GM23248 (cell line): ENCODE results near the gene RAMP3. TPM values are rescaled to one million over a fixed set of nuclear protein-coding genes. Genes with fewer than 3 reads are reported as not detected.

Source experiments
- DNase-seq: peaks from one replicate; pipeline ENCODE4 v3.0.0-alpha.2; 2015
- H2AFZ ChIP-seq: fragments of 200-600 bp; sonication (generic); 2 replicates; pipeline ENCODE4 v1.6.1; 2016; ENCODE audit warnings: antibody characterized with exemption
- H3F3A ChIP-seq: fragments of 200-600 bp; sonication (generic); 2 replicates; pipeline ENCODE4 v1.6.1; 2016; ENCODE audit warnings: mild to moderate bottlenecking, antibody characterized with exemption, mixed run types; ENCODE audit not compliant: insufficient read depth
- H3K27ac ChIP-seq: fragments of 200-600 bp; sonication (generic); 2 replicates; pipeline ENCODE4 v1.5.1; 2016; ENCODE audit warnings: mild to moderate bottlenecking
- H3K27me3 ChIP-seq: fragments of 200-600 bp; sonication (generic); replicated peaks from 2 replicates; pipeline ENCODE4 v1.6.1; 2016; ENCODE audit warnings: mild to moderate bottlenecking; ENCODE audit not compliant: insufficient read depth
- H3K36me3 ChIP-seq: fragments of 200-600 bp; sonication (generic); 2 replicates; pipeline ENCODE4 v1.6.1; 2016; ENCODE audit warnings: low read depth, mild to moderate bottlenecking
- H3K4me1 ChIP-seq: fragments of 200-600 bp; sonication (generic); 2 replicates; pipeline ENCODE4 v1.6.1; 2016; ENCODE audit warnings: mild to moderate bottlenecking; ENCODE audit not compliant: insufficient read depth
- H3K4me2 ChIP-seq: fragments of 200-600 bp; sonication (generic); one replicate; pipeline ENCODE4 v1.6.1; 2016; ENCODE audit warnings: mild to moderate bottlenecking; ENCODE audit not compliant: unreplicated experiment
- H3K4me3 ChIP-seq: fragments of 200-600 bp; sonication (generic); 2 replicates; pipeline ENCODE4 v1.5.1; 2016; ENCODE audit warnings: mild to moderate bottlenecking
- H3K79me2 ChIP-seq: fragments of 200-600 bp; sonication (generic); 2 replicates; pipeline ENCODE4 v1.6.1; 2016; ENCODE audit warnings: mild to moderate bottlenecking; ENCODE audit not compliant: insufficient read depth
- H3K9ac ChIP-seq: fragments of 200-600 bp; sonication (generic); 2 replicates; pipeline ENCODE4 v1.6.1; 2016; ENCODE audit warnings: mild to moderate bottlenecking
- H3K9me2 ChIP-seq: fragments of 200-600 bp; sonication (generic); 2 replicates; pipeline ENCODE4 v1.6.1; 2016; ENCODE audit warnings: mixed run types, mild to moderate bottlenecking, moderate library complexity; ENCODE audit not compliant: insufficient read depth
- H3K9me3 ChIP-seq: fragments of 200-600 bp; sonication (generic); one replicate; pipeline ENCODE4 v1.6.1; 2017; ENCODE audit warnings: low read depth
- H4K20me1 ChIP-seq: fragments of 200-600 bp; sonication (generic); 2 replicates; pipeline ENCODE4 v1.6.0; 2016; ENCODE audit not compliant: insufficient read depth
- EZH2 ChIP-seq: fragments of 200-600 bp; sonication (generic); IDR thresholded peaks from 2 replicates; pipeline ENCODE4 v1.6.1; 2018; ENCODE audit warnings: antibody characterized with exemption, mild to moderate bottlenecking; ENCODE audit not compliant: insufficient read depth, poor library complexity, severe bottlenecking
- EZH2phosphoT487 ChIP-seq: fragments of 200-600 bp; sonication (generic); IDR thresholded peaks from 2 replicates; pipeline ENCODE4 v1.6.1; 2018; ENCODE audit warnings: antibody characterized with exemption, moderate library complexity, mild to moderate bottlenecking, low read depth; ENCODE audit not compliant: insufficient read depth
- WGBS, 2 experiments: methylation state at CpG; one replicate each; pipeline ENCODE4 v1.1.6; 2015 to 2017; ENCODE audit warnings: low lambda C conversion rate in 2 of 2, low coverage in 1 of 2; ENCODE audit errors: missing lambda C conversion rate in 2 of 2; 5-methylcytosine and 5-hydroxymethylcytosine counted together
- in situ Hi-C: fragments of 300-500 bp; cut with MboI; formaldehyde crosslinking; loops from 2 replicates; pipeline ENCODE4 v1.15.0; 2020
- polyA plus RNA-seq: library from polyadenylated mRNA; unstranded; fragments of >200 nt; fragmentation: Nextera tagmentation; extraction: Ambion mirVana; gene quantifications from 2 replicates; pipeline ENCODE4 v1.2.1, GENCODE V29; 2016
- total RNA-seq: library from RNA; depleted of rRNA; stranded (reverse); fragments of >200 nt; shearing (Covaris generic); gene quantifications from 2 replicates; pipeline ENCODE4 v1.2.3, GENCODE V29; 2014

The RAMP3 gene
- total and polyA plus RNA-seq, 2 experiments from 2014 or later: not detected

DNA sequence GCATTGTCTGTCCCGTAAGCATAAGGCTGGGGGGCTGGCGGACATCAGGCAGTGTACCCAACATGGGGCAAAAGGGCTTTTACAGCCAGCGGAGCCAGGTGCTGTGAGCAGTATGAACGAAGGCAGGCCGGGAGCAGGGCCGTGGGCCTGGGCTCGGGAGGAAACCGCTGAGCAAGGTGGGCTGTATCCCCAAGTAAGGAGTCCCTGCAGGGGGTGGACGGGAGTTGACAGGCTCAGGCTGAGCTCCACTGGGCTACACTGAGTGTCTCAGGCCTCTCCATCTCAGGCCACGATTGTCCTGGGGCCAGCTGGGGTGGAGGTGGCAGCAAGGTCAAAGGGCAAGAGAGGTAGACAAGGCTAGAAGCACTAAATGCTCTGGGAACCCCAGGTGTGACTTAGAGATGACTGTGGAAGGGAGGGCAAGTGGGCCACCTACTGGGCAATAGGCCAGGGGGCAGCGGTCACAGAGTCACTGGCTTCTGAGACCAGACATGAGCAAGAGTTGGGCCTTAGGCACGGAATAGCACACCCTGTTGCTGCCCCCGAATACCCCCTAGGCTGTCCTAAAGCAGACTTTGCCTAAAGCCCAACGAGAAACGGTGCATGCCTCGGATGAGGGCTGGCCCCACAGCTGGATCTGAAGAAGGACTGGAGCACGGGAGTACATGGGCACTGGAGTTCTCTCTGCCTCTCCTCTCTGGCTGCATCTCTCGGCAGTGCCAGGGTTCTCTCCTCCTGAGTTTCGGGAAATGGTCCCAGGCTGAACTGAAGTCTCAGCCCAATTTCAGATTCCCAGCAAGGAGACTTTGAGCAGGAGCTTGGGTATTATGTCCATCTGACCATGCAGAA is 10.8 kb upstream of the RAMP3 start:
- TF ChIP-seq EZH2: no peak
- TF ChIP-seq EZH2phosphoT487: no peak
- WGBS, 2 experiments: 60 to 63% methylated on average over 19 of the region's 19 CpGs
- Histone ChIP-seq H2AFZ (no peak overlapping the region), H3K79me2 (no peaks in the 10 kb centered on the region), H4K20me1 (no peaks in the 10 kb centered on the region), H3F3A (peaks cover 7% of the 10 kb centered on the region), H3K36me3 (no peaks in the 10 kb centered on the region), H3K4me3 (no peak overlapping the region), H3K9me2 (no peaks in the 10 kb centered on the region), H3K9ac (no peak overlapping the region), H3K4me2 (no peak overlapping the region), H3K9me3 (no peaks in the 10 kb centered on the region), H3K27me3 (peaks cover 23% of the 10 kb centered on the region; the same call in 1 of the 2 replicates), H3K27ac (no peak overlapping the region), H3K4me1 (peaks cover 10% of the 10 kb centered on the region)
- DNase-seq: no peak
- in situ Hi-C loops: loop anchor here (25.0 kb wide), 1 partner anchor 284 kb away; no protein-coding TSS in a partner anchor

DNA sequence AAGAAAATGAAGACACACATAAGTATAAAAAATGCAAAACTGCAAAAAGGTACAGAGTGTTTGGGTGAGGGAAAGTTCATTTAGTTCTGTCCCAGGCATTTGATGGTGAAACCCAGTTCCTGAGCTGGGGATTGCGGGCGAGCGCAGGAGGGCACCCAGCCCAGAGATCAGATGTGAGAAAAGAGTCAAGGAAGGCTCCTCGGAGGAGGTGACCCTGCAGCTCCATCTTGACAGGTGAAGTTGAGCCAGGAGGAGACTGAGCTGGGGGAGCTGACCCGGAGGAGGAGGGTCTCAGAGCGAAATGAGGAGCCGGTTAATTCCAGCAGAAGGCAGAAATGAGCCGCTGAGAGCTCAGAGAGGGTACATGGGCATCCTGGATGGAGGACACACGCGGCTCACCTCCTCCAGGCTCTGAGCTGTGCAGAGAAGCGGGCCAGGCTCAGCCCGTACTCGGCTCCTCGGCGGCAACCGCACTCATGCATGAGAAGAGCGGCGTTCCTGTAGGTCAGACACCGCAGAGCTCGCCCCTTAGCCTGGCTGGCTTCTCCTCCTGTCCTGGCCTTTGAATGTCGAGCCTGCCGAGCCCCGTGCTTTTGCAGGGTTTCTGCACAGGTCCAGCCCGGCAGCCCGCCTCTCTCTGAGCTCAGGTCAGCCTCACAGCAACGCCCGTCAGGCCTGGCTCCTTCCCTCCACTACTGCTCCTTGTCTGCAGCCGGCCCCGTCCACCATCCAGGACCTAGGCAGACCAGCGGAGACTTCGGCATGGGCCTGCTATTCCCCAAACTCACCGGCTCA is 9.5 kb upstream of the RAMP3 start:
- Histone ChIP-seq H3K27me3 (peaks cover 23% of the 10 kb centered on the region; the same call in 1 of the 2 replicates), H3K4me2 (no peak overlapping the region), H4K20me1 (no peaks in the 10 kb centered on the region), H3K4me1 (peaks cover 10% of the 10 kb centered on the region), H3K79me2 (no peaks in the 10 kb centered on the region), H3K9me3 (no peaks in the 10 kb centered on the region), H3K4me3 (no peak overlapping the region), H3F3A (peaks cover 7% of the 10 kb centered on the region), H3K27ac (no peak overlapping the region), H3K36me3 (no peaks in the 10 kb centered on the region), H3K9ac (no peak overlapping the region), H3K9me2 (no peaks in the 10 kb centered on the region), H2AFZ (no peak overlapping the region)
- 47% methylated on average over 32 of the region's 32 CpGs for WGBS, 2 experiments
- no peak for TF ChIP-seq EZH2
- TF ChIP-seq EZH2phosphoT487: no peak
- in situ Hi-C loops: loop anchor here (25.0 kb wide), 1 partner anchor 286 kb away; no protein-coding TSS in a partner anchor
- DNase-seq: no peak

- H3K9ac ChIP-seq: no peak overlapping the region
- no peak overlapping the region for H3K27ac ChIP-seq
- 62 to 63% methylated on average over 10 of the region's 10 CpGs for WGBS, 2 experiments
- no peak for DNase-seq
- H3F3A ChIP-seq: peaks cover 5% of the 10 kb centered on the region
- H3K9me3 ChIP-seq: no peaks in the 10 kb centered on the region
- H3K4me2 ChIP-seq: no peak overlapping the region
- in situ Hi-C loops: loop anchor here (25.0 kb wide), 1 partner anchor 286 kb away; no protein-coding TSS in a partner anchor
- no peak overlapping the region for H3K4me3 ChIP-seq
- no peaks in the 10 kb centered on the region for H3K79me2 ChIP-seq
- no peak overlapping the region for H2AFZ ChIP-seq
- H3K9me2 ChIP-seq: no peaks in the 10 kb centered on the region
- peaks cover 5% of the 10 kb centered on the region for H3K4me1 ChIP-seq
- peaks cover 23% of the 10 kb centered on the region; the same call in 1 of the 2 replicates for H3K27me3 ChIP-seq
- TF ChIP-seq EZH2 (no peak), EZH2phosphoT487 (no peak)
- no peaks in the 10 kb centered on the region for H4K20me1 ChIP-seq
- no peaks in the 10 kb centered on the region for H3K36me3 ChIP-seq
Measured at GRCh38 chr7:45148653-45148973, 9.0 kb upstream of the RAMP3 start.

GRCh38 chr7:45149606-45150005 is 8.0 kb upstream of the RAMP3 start:
- no peaks in the 10 kb centered on the region for H3F3A ChIP-seq
- no peaks in the 10 kb centered on the region for H3K9me2 ChIP-seq
- peaks cover 23% of the 10 kb centered on the region; the same call in 1 of the 2 replicates for H3K27me3 ChIP-seq
- H3K27ac ChIP-seq: no peak overlapping the region
- H2AFZ ChIP-seq: no peak overlapping the region
- no peak overlapping the region for H3K4me3 ChIP-seq
- no peaks in the 10 kb centered on the region for H3K9me3 ChIP-seq
- WGBS, 2 experiments: 40% methylated on average over 5 of the region's 5 CpGs
- H4K20me1 ChIP-seq: no peaks in the 10 kb centered on the region
- no peaks in the 10 kb centered on the region for H3K79me2 ChIP-seq
- TF ChIP-seq EZH2phosphoT487: no peak
- no peak for TF ChIP-seq EZH2
- no peak overlapping the region for H3K4me2 ChIP-seq
- H3K9ac ChIP-seq: no peak overlapping the region
- no peaks in the 10 kb centered on the region for H3K4me1 ChIP-seq
- in situ Hi-C loops: loop anchor here (10.0 to 25.0 kb wide), 3 partner anchors 105 to 713 kb away; partner anchors contain the start of gene CCDC201
- no peaks in the 10 kb centered on the region for H3K36me3 ChIP-seq
- no peak for DNase-seq
